HuH-7 (cell line): ENCODE measurements around the gene ZNF557.
"Not testable (repeated sequence)": the region's sequence is repeated elsewhere in the genome, so short reads cannot be mapped to it uniquely, and the experiment has no call there.

ENCODE experiments used
- DNase-seq: peaks from one replicate; pipeline ENCODE4 v3.0.0; 2011; ENCODE audit warnings: low spot score

Gene ZNF557

GRCh38 chr19:7069042-7069903, at the start of gene ZNF557:
ZNF557 (plus strand) TSS chr19:7069703; CDS start chr19:7075075, 5,372 bp downstream.
- DNase-seq = peak; percentile 77

DNA sequence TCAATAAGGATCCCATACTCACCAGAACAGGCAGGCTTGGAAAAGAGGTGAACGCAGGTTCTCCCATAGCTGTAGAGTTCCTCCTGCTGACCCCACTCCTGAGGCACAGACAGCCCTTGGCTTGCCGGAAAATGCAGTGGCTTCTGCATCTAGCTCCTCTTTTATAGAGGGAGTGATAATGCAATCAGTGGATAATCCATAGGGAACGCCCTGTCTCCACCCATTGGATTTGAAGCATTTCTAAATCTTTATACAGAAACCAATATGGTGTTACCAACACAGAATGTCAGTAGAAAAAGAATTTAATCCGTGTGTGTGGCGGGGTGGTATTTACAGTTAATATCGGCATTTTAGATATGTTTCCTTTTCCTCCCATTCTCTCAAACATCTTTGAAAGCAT, 48.2 kb upstream of the ZNF557 start, which contains the start of gene MBD3L2B:
MBD3L2B (minus strand) TSS at position 101 of the 400 bp plus-strand sequence; CDS start at position 67, 34 bp downstream.
- DNase-seq = not testable (repeated sequence)

GRCh38 chr19:7028790-7029189, 40.7 kb upstream of the ZNF557 start:
- DNase-seq = not testable (repeated sequence)

DNA sequence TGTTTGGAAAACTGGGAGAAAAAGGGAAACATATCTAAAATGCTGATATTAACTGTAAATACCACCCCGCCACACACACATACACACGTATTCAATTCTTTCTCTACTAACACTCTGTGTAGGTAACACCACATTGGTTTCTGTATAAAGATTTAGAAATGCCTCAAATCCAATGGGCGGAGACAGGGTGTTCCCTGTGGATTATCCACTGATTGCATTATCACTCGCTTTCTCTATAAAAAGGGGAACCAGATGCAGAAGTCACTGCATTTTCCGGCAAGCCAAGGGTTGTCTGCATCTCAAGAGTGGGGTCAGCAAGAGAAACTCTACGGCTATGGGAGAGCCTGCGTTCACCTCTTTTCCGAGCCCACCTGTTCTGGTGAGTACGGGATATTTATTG, 39.2 kb upstream of the ZNF557 start, which contains the start of gene MBD3L5:
MBD3L5 (plus strand) TSS at position 301 of the 400 bp plus-strand sequence; CDS start at position 335, 34 bp downstream.
- not testable (repeated sequence) for DNase-seq

- DNase-seq = not testable (repeated sequence)
Observed at GRCh38 chr19:7040079-7040478, 29.4 kb upstream of the ZNF557 start, which contains the start of gene MBD3L4. MBD3L4 (minus strand) TSS chr19:7040179; CDS start chr19:7040144, 35 bp downstream.

DNA sequence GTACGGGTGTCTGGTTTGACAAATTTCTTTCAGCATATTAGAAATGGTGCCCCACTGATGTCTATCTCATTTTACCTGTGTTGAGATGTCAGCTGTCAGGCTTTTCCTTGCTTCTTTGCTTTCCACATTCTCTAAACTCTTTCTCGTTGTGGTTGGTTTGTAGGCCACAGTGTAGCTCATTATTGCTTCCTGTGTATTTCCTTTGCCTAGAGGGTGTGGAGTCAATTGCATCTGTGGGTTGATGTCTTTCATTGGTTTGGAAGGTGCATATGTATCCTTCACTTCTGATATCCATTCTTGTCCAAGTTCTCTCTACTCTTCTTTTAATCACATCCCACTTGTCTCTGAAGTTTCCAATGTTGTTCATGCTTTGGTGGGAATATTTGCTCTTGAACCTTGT, 27.9 kb upstream of the ZNF557 start:
- DNase-seq = not testable (repeated sequence)

GRCh38 chr19:7049021-7049420, 20.5 kb upstream of the ZNF557 start, which contains the start of gene MBD3L2:
MBD3L2 (plus strand) TSS chr19:7049321; CDS start chr19:7049374, 53 bp downstream.
- DNase-seq = not testable (repeated sequence)

DNA sequence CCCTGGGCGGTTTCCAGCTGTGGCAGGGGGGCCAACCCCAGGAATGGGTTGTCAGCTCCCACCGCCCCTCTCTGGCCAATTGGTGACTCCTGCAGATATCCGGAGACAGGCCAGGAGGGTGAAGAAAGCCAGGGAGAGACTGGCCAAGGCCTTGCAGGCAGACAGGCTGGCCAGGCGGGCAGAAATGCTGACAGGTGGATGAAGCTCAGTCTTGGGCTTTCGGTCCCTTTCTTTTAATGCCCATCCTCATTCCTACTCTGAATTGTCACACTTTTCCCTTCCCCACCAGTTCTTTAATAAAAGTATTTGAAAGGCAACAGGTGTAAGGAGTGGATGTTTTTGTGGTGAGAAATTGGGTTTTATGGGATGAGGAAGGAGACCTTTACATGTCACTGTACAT, 18.1 kb upstream of the ZNF557 start:
- DNase-seq = not testable (repeated sequence)

DNA sequence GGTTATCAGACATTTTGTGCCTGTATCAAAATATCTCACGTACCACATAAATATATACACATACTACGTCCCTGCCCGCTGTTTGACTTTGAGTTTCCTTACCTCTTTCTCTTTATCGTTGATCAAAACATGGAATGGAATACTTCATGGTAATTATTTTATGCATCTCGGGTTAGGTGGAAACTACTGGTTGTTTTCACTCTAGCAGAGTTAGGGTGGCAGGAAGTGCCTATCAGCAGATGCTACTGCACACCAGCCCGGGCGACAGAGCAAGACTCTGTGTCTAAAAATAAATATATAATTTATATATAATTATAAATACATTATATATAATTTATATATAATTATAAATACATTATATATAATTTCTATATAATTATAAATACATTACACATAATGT, 16.6 kb upstream of the ZNF557 start:
- not testable (repeated sequence) for DNase-seq

DNA sequence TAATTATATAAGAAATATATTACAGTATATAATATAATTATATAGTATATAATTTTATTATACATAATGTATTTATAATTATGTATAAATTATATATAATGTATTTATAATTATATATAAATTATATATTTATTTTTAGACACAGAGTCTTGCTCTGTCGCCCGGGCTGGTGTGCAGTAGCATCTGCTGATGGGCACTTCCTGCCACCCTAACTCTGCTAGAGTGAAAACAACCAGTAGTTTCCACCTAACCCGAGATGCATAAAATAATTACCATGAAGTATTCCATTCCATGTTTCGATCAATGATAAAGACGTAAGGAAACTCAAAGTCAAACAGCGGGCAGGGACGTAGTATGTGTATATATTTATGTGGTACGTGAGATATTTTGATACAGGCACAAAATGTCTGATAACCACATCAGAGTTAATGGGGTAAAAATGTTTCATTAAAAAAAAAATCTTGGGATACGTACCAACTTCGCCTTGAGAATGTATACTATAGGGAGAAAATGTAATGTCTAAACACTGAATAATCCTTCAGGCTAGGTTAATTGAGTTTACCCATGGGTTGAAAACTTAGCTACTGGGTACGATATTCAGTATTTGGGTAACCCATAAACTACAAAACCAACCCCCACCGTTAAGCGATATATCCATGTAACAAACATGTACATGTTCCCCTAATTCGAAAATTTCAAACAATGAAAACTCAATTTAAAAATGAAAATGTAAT, 14.7 kb upstream of the ZNF557 start:
- not testable (repeated sequence) for DNase-seq

DNA sequence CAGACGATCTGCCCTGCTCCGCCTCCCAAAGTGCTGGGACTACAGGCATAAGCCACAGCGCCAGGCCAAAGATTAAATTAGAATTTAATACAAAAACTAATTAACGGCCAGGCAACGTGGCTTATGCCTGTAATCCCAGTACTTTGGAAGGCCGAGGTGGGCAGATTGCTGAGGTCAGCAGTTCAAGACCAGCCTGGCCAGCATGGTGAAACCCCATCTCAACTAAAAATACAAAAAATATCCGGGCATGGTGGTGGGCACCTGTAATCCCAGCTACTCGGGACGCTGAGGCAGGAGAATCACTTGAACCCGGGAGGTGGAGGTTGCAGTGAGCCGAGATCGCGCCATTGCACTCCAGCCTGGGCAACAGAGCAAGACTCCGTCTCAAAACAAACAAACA, 13.8 kb upstream of the ZNF557 start:
- DNase-seq = not testable (repeated sequence)

GRCh38 chr19:7056371-7056770, 13.1 kb upstream of the ZNF557 start:
- not testable (repeated sequence) for DNase-seq

DNA sequence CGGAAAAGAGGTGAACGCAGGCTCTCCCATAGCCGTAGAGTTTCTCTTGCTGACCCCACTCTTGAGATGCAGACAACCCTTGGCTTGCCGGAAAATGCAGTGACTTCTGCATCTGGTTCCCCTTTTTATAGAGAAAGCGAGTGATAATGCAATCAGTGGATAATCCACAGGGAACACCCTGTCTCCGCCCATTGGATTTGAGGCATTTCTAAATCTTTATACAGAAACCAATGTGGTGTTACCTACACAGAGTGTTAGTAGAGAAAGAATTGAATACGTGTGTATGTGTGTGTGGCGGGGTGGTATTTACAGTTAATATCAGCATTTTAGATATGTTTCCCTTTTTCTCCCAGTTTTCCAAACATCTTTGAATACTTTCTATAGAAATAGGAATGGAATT, 10.9 kb upstream of the ZNF557 start, which contains the start of gene MBD3L3:
MBD3L3 (minus strand) TSS at position 101 of the 400 bp plus-strand sequence; CDS start at position 30, 71 bp downstream.
- DNase-seq = not testable (repeated sequence)

DNA sequence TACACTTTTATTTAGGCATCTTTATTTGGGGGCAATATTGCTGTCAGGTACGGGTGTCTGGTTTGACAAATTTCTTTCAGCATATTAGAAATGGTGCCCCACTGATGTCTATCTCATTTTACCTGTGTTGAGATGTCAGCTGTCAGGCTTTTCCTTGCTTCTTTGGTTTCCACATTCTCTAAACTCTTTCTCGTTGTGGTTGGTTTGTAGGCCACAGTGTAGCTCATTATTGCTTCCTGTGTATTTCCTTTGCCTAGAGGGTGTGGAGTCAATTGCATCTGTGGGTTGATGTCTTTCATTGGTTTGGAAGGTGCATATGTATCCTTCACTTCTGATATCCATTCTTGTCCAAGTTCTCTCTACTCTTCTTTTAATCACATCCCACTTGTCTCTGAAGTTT, 9.5 kb upstream of the ZNF557 start:
- DNase-seq = not testable (repeated sequence)

GRCh38 chr19:7063339-7063738, 6.2 kb upstream of the ZNF557 start:
- DNase-seq = no peak

- no peak for DNase-seq
Observed at GRCh38 chr19:7063764-7064418, 5.6 kb upstream of the ZNF557 start.

DNA sequence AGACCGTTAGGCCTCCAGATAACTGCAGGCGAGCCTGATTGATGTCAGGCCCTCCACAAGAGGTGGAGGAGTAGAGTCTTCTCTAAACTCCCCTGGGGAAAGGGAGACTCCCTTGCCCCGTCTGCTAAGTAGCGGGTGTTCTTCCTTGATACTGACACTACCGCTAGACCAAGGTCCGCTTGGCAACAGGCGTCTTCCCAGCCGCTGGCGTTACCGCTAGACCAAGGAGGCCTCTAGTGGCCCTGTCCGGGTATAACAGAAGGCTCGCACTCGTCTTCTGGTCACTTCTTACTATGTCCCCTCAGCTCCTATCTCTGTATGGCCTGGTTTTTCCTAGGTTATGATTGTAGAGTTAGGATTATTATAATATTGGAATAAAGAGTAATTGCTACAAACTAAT, 2.4 kb upstream of the ZNF557 start:
- not testable (repeated sequence) for DNase-seq

DNA sequence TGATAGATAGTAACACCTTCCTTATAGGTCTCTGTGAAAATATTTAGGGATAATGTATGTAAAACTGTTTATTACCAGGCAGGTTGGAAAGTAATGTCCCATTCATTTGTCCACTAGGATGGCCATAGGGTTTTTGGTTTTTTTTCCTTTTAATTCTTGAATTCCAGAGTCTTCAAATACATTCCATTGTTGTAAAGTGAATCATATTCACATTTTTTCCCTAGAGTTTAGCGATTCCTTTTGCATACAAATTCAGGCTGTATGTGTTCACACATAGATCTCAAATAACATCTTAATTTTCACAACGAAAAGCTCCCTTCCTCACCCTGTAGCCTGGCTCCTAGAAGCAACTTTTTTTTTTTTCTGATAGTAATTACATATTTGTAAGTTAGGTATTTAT, 1.8 kb upstream of the ZNF557 start:
- no peak for DNase-seq

DNA sequence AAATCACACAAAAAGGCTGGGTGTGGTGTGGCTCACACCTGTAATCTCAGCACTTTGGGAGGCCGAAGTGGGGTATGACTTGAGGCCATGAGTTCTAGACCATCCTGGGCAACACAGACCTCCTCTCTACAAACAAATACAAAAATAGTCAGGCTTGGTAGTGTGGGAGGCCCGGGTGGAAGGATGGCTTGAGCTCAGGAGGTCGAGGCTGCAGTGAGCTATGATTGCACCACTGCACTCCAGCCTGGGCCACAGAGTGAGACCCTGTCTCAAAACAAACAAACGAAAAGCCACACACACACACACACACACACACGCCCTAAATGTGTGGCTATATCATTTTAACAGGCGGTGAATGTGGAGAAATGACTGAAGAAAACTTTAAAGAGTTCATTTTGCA, 904 bp upstream of the ZNF557 start:
- no peak for DNase-seq

DNA sequence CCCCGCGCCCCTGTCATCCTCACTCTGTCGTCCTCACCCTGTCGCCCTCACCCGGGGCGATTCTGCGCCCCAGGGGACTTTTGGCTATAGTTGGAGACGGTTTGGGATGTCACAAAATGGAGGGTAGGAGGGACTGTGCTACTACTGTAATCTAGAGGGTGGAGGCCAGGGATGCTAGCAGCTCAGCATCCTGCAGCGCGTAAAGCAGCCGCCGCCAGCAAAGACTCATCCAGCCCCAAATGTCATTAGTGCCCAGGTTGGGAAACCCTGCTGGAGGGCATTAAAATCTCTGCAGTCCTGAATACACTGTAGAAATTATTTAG, 362 bp downstream of the ZNF557 start:
- DNase-seq = no peak

DNA sequence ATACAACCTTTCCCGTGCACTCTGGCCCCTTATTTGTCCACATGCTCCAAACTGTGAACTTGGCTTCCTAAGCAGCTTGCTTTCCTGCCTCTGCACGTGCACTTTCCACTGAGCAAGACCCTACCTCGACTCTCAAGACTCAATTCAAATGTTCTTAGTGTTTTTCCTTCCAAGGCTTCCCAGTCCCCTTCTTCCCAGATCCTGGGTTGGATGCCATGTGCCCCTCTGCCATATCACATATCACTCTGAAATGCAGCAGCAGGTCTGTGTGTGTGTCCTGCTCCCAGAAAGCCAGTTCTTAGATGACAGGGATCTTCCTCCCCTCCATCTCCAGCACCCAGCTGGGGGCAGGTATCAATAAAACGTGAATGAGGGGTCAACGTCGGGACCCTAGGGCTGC, 3.0 kb downstream of the ZNF557 start:
- no peak for DNase-seq

DNA sequence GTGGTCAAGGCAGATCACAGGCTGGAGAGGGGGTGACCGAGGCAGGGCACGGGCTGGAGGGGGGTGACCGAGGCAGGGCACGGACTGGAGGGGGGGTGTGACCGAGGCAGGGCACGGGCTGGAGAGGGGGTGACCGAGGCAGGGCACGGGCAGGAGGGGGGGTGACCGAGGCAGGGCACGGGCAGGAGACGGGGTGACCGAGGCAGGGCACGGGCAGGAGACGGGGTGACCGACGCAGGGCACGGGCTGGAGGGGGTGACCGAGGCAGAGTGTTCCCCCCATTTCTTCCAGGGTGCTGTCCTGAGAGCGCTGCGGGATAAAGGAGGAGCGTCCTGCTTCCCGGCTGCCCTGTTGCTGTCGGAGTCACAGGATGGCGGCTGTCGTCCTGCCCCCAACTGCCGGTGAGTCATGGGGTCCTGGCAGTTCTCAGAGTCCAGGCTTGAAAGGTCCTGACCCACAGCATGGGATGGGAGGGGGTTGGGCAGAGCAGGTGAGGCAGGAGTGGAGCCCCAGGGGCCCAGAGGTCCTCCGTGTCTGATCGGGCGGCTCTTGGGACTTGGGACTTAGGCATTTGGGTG, 5.3 kb downstream of the ZNF557 start:
- no peak for DNase-seq
